H9 (cell line): Measurements from ENCODE around the gene MGMT. TPM values are rescaled to one million over a fixed set of nuclear protein-coding genes. Genes with fewer than 3 reads are reported as not detected.

Experiments used
- DNase-seq: peaks from one replicate; pipeline ENCODE4 v3.0.0-alpha.2; 2017
- H2AFZ ChIP-seq: one replicate; pipeline ENCODE4 v1.6.1; 2013; ENCODE audit warnings: mild to moderate bottlenecking, low read length, control low read depth, moderate library complexity
- H2AK5ac ChIP-seq: 2 replicates; pipeline ENCODE4 v1.6.1; 2013; ENCODE audit warnings: low read length, control low read depth, mixed read lengths; ENCODE audit not compliant: insufficient read length
- H2BK120ac ChIP-seq: one replicate; pipeline ENCODE4 v1.6.1; 2013; ENCODE audit warnings: low read depth, mild to moderate bottlenecking, low read length, control low read depth, inconsistent platforms; ENCODE audit not compliant: poor library complexity, severe bottlenecking
- H2BK12ac ChIP-seq: 2 replicates; pipeline ENCODE4 v1.6.1; 2013; ENCODE audit warnings: low read length, control low read depth, mixed read lengths, low read depth; ENCODE audit not compliant: insufficient read length
- H2BK15ac ChIP-seq: 2 replicates; pipeline ENCODE4 v1.6.1; 2013; ENCODE audit warnings: low read depth, low read length, control low read depth
- H2BK20ac ChIP-seq: one replicate; pipeline ENCODE4 v1.6.1; 2013; ENCODE audit warnings: low read depth, mild to moderate bottlenecking, low read length, control low read depth, inconsistent platforms; ENCODE audit not compliant: poor library complexity, severe bottlenecking
- H2BK5ac ChIP-seq: 2 replicates; pipeline ENCODE4 v1.6.1; 2013; ENCODE audit warnings: low read length, control low read depth, mixed read lengths; ENCODE audit not compliant: insufficient read length
- H3K14ac ChIP-seq: 2 replicates; pipeline ENCODE4 v1.6.1; 2013; ENCODE audit warnings: low read length, control low read depth; ENCODE audit not compliant: insufficient read depth
- H3K18ac ChIP-seq: 2 replicates; pipeline ENCODE4 v1.6.1; 2013; ENCODE audit warnings: low read depth, mild to moderate bottlenecking, mixed read lengths, low read length, control low read depth; ENCODE audit not compliant: insufficient read length
- H3K23ac ChIP-seq: 2 replicates; pipeline ENCODE4 v1.6.1; 2013; ENCODE audit warnings: low read length, control low read depth, mixed read lengths, low read depth; ENCODE audit not compliant: insufficient read length
- H3K23me2 ChIP-seq: 2 replicates; pipeline ENCODE4 v1.6.1; 2013; ENCODE audit warnings: low read depth, mild to moderate bottlenecking, mixed read lengths, low read length, control low read depth; ENCODE audit not compliant: insufficient read length, poor library complexity, severe bottlenecking
- H3K27ac ChIP-seq: 2 replicates; pipeline ENCODE4 v1.5.1; 2013; ENCODE audit warnings: low read length, control low read depth, mixed read lengths, low read depth; ENCODE audit not compliant: insufficient read length
- H3K27me3 ChIP-seq: 2 replicates; pipeline ENCODE4 v1.6.1; 2013; ENCODE audit warnings: low read length, control low read depth, inconsistent platforms; ENCODE audit not compliant: insufficient read depth
- H3K4ac ChIP-seq: 2 replicates; pipeline ENCODE4 v1.6.1; 2013; ENCODE audit warnings: low read depth, mild to moderate bottlenecking, control low read depth, inconsistent platforms, low read length, moderate library complexity
- H3K4me1 ChIP-seq: 2 replicates; pipeline ENCODE4 v1.6.1; 2013; ENCODE audit warnings: low read length, control low read depth, inconsistent platforms; ENCODE audit not compliant: insufficient read depth
- H3K4me2 ChIP-seq: 2 replicates; pipeline ENCODE4 v1.6.1; 2013; ENCODE audit warnings: low read length, control low read depth, mixed read lengths; ENCODE audit not compliant: insufficient read length, insufficient read depth
- H3K56ac ChIP-seq: 2 replicates; pipeline ENCODE4 v1.6.1; 2013; ENCODE audit warnings: low read depth, mild to moderate bottlenecking, mixed read lengths, low read length, control low read depth; ENCODE audit not compliant: insufficient read length
- H3K79me1 ChIP-seq: 2 replicates; pipeline ENCODE4 v1.6.1; 2013; ENCODE audit warnings: low read depth, mild to moderate bottlenecking, moderate library complexity, low read length, control low read depth, inconsistent platforms; ENCODE audit not compliant: insufficient read depth, poor library complexity, severe bottlenecking
- H3K79me2 ChIP-seq: 2 replicates; pipeline ENCODE4 v1.6.1; 2013; ENCODE audit warnings: low read length, control low read depth, inconsistent platforms; ENCODE audit not compliant: insufficient read depth
- H3K9ac ChIP-seq: 2 replicates; pipeline ENCODE4 v1.6.1; 2013; ENCODE audit warnings: low read length, control low read depth, mixed read lengths; ENCODE audit not compliant: insufficient read length; ENCODE audit errors: extremely low read depth
- H3K9me3 ChIP-seq: one replicate; pipeline ENCODE4 v1.6.1; 2013; ENCODE audit warnings: low read depth, low read length, inconsistent platforms; ENCODE audit not compliant: control insufficient read depth
- H3T11ph ChIP-seq: one replicate; pipeline ENCODE4 v1.6.1; 2013; ENCODE audit warnings: mild to moderate bottlenecking, low read length, control low read depth, inconsistent platforms
- H4K20me1 ChIP-seq: one replicate; pipeline ENCODE4 v1.6.1; 2013; ENCODE audit not compliant: control insufficient read depth, insufficient read length, insufficient read depth
- H4K5ac ChIP-seq: 2 replicates; pipeline ENCODE4 v1.6.1; 2013; ENCODE audit warnings: low read depth, mild to moderate bottlenecking, mixed read lengths, low read length, control low read depth; ENCODE audit not compliant: insufficient read length
- H4K8ac ChIP-seq: replicated peaks from 2 replicates; pipeline ENCODE4 v1.6.1; 2013; ENCODE audit warnings: low read length, control low read depth, mixed read lengths, low read depth; ENCODE audit not compliant: insufficient read length
- H4K91ac ChIP-seq: 2 replicates; pipeline ENCODE4 v1.6.1; 2013; ENCODE audit warnings: low read depth, mild to moderate bottlenecking, moderate library complexity, mixed read lengths, low read length, control low read depth; ENCODE audit not compliant: insufficient read length
- H3K27ac Mint-ChIP-seq, 3 experiments: 2 replicates in 2 of 3; 3 replicates in 1 of 3; pipeline ENCODE4 v1.8.0; 2020 to 2021; ENCODE audit warnings: mixed read lengths in 3 of 3, mild to moderate bottlenecking in 1 of 3, moderate library complexity in 1 of 3
- H3K27me3 Mint-ChIP-seq: 2 replicates; pipeline ENCODE4 v1.8.0; 2021; ENCODE audit warnings: low read depth, mild to moderate bottlenecking, moderate library complexity, mixed read lengths
- H3K36me3 Mint-ChIP-seq, 3 experiments: 2 replicates in 2 of 3; 3 replicates in 1 of 3; pipeline ENCODE4 v1.8.0; 2020 to 2021; ENCODE audit warnings: low read depth in 3 of 3, mixed read lengths in 3 of 3; ENCODE audit not compliant: insufficient read depth in 1 of 3
- H3K4me1 Mint-ChIP-seq, 2 experiments: 2 replicates each; pipeline ENCODE4 v1.8.0; 2020; ENCODE audit warnings: mixed read lengths in 2 of 2
- H3K4me3 Mint-ChIP-seq, 2 experiments: 2 replicates in 1 of 2; 3 replicates in 1 of 2; pipeline ENCODE4 v1.8.0; 2020 to 2021; ENCODE audit warnings: mild to moderate bottlenecking in 2 of 2, mixed read lengths in 2 of 2, moderate library complexity in 1 of 2
- H3K9me3 Mint-ChIP-seq, 2 experiments: 2 replicates in 1 of 2; 3 replicates in 1 of 2; pipeline ENCODE4 v1.8.0; 2020; ENCODE audit warnings: mild to moderate bottlenecking in 2 of 2, mixed read lengths in 2 of 2, moderate library complexity in 1 of 2
- CTCF ChIP-seq: fragments of 200-600 bp; sonication (generic); conservative IDR thresholded peaks from 3 replicates; pipeline ENCODE4 v1.8.0; 2021; ENCODE audit warnings: antibody characterized with exemption, mild to moderate bottlenecking
- WGBS: extraction: QIAGEN DNeasy Blood & Tissue Kit; methylation state at CpG from one replicate; pipeline ENCODE4 v1.1.7; 2013; ENCODE audit warnings: missing lambda C conversion rate, low lambda C conversion rate, mixed read lengths; ENCODE audit not compliant: insufficient read length; ENCODE audit errors: extremely low coverage; 5-methylcytosine and 5-hydroxymethylcytosine counted together
- total RNA-seq: library from RNA; stranded (reverse); gene quantifications from 2 replicates; pipeline ENCODE4 v1.2.1, GENCODE V29; 2021

The MGMT gene
- total RNA-seq, 1 experiment from 2014 or later: 18.4 TPM

GRCh38 chr10:129626796-129627435 lies 159.9 kb downstream of the MGMT start:
- H4K20me1 ChIP-seq: no peaks in the 10 kb centered on the region
- no peaks in the 10 kb centered on the region for H3K9me3 ChIP-seq
- no peak overlapping the region for H3K18ac ChIP-seq
- H2BK12ac ChIP-seq: no peak overlapping the region
- no peak for DNase-seq
- no peaks in the 10 kb centered on the region for H3K4me1 ChIP-seq
- 0 out of 2 replicates have a peak overlapping the region, but pooled peaks have one; percentile 4 for H3K14ac ChIP-seq
- no peak overlapping the region for H3K4me2 ChIP-seq
- H3K4me1 Mint-ChIP-seq: peaks cover 16 to 18% of the 10 kb centered on the region in 2 experiments
- no peaks in the 10 kb centered on the region for H3K23me2 ChIP-seq
- WGBS: no CpG with 5 or more reads among the region's 12 CpGs
- H4K5ac ChIP-seq: no peak overlapping the region
- no peak overlapping the region for H2BK5ac ChIP-seq
- no peak overlapping the region for H3K27ac ChIP-seq
- TF ChIP-seq CTCF: no peak
- no peaks in the 10 kb centered on the region for H3K79me2 ChIP-seq
- no peak overlapping the region for H4K8ac ChIP-seq
- H2AK5ac ChIP-seq: no peak overlapping the region
- H3K4me3 Mint-ChIP-seq: no peak overlapping the region
- no peak overlapping the region for H2AFZ ChIP-seq
- H2BK120ac ChIP-seq: no peak overlapping the region
- H3K36me3 Mint-ChIP-seq: no peaks in the 10 kb centered on the region
- H3K23ac ChIP-seq: no peak overlapping the region
- H3K27me3 ChIP-seq: no peaks in the 10 kb centered on the region
- H3K9me3 Mint-ChIP-seq: no peaks in the 10 kb centered on the region
- H3K27ac Mint-ChIP-seq: no peak overlapping the region
- no peak overlapping the region for H3K56ac ChIP-seq
- no peak overlapping the region for H3T11ph ChIP-seq
- no peak overlapping the region for H3K9ac ChIP-seq
- no peak overlapping the region for H4K91ac ChIP-seq
- no peak overlapping the region for H2BK20ac ChIP-seq
- no peaks in the 10 kb centered on the region for H3K79me1 ChIP-seq
- H3K27me3 Mint-ChIP-seq: no peaks in the 10 kb centered on the region
- no peak overlapping the region for H3K4ac ChIP-seq
- no peak overlapping the region for H2BK15ac ChIP-seq
